ENCODE measurements around the gene ERC1.

DNA sequence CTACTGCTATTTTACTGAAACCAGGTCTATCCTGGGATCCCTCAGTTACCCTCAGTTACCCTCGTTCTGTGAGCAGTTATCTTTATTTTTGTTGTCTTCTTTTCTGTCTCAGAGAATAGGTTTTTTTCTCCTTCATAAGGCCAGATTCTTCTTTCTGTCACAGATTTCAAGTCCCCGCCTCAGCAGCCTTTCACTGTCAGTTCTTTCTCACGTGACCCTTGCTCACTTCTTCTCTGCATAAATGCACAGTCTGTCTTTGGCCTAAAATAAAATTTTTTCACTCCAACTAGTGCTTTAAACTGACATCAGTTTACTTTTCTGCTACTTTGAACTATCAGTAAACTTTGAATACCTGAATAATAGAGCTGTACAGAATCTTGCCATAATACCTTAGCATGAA, 299.7 kb downstream of the ERC1 start:
- TF ChIP-seq, protein P1, sequence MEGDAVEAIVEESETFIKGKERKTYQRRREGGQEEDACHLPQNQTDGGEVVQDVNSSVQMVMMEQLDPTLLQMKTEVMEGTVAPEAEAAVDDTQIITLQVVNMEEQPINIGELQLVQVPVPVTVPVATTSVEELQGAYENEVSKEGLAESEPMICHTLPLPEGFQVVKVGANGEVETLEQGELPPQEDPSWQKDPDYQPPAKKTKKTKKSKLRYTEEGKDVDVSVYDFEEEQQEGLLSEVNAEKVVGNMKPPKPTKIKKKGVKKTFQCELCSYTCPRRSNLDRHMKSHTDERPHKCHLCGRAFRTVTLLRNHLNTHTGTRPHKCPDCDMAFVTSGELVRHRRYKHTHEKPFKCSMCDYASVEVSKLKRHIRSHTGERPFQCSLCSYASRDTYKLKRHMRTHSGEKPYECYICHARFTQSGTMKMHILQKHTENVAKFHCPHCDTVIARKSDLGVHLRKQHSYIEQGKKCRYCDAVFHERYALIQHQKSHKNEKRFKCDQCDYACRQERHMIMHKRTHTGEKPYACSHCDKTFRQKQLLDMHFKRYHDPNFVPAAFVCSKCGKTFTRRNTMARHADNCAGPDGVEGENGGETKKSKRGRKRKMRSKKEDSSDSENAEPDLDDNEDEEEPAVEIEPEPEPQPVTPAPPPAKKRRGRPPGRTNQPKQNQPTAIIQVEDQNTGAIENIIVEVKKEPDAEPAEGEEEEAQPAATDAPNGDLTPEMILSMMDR (IDR thresholded peaks at IDR 0.05): no peak
- no peak for TF ChIP-seq POLR2A (IDR thresholded peaks at IDR 0.05)

Measured in uterus (tissue), 2 donors.